ENCODE data around the gene TNMD.

GRCh38 chrX:100635040-100635439 is 50.3 kb downstream of the TNMD start:
- no peak for TF ChIP-seq POLR2A (IDR thresholded peaks at IDR 0.05)
- no peak for TF ChIP-seq CTCF (IDR thresholded peaks at IDR 0.05 in 4 of 5, conservative IDR thresholded peaks at IDR 0.05 in 1 of 5)
